Natural killer cell (primary cell): ENCODE measurements around the gene RBMXL3. TPM values are rescaled to one million over a fixed set of nuclear protein-coding genes. Genes with fewer than 3 reads are reported as not detected.
"Not testable (repeated sequence)": the region's sequence is repeated elsewhere in the genome, so short reads cannot be mapped to it uniquely, and the experiment has no call there.

Experiments used
- ATAC-seq, 3 donors: fragments of 150-1000 bp in 2 of 3; fragments of 200-7000 bp in 1 of 3; cut with Tn5 transposase; 1 replicate in 1 of 3; 2 replicates in 2 of 3; pipeline ENCODE4 v1.10.0; 2021; ENCODE audit warnings: mild to moderate bottlenecking in 2 of 3, moderate library complexity in 2 of 3
- DNase-seq, 2 donors: peaks; one replicate each; pipeline versions ENCODE4 v3.0.0 to v3.0.0-alpha.2; 2013 to 2021; ENCODE audit warnings: mixed read lengths in 1 of 2
- H3K27ac ChIP-seq: one replicate; pipeline ENCODE4 v1.5.1; 2013; ENCODE audit warnings: mild to moderate bottlenecking, low read length
- H3K27me3 ChIP-seq: one replicate; pipeline ENCODE4 v1.6.1; 2013; ENCODE audit warnings: low read length; ENCODE audit not compliant: control insufficient read depth, insufficient read depth
- H3K36me3 ChIP-seq: one replicate; pipeline ENCODE4 v1.6.1; 2013; ENCODE audit warnings: low read length; ENCODE audit not compliant: control insufficient read depth, insufficient read depth
- H3K4me1 ChIP-seq: one replicate; pipeline ENCODE4 v1.6.1; 2013; ENCODE audit warnings: low read length; ENCODE audit not compliant: control insufficient read depth, insufficient read depth
- H3K4me3 ChIP-seq: one replicate; pipeline ENCODE4 v1.5.1; 2013; ENCODE audit warnings: low read length
- H3K9me3 ChIP-seq: one replicate; pipeline ENCODE4 v1.6.1; 2013; ENCODE audit warnings: low read length; ENCODE audit not compliant: control insufficient read depth, insufficient read depth
- H3K27ac Mint-ChIP-seq, 2 donors: one replicate each; pipeline ENCODE4 v1.8.0; 2022; ENCODE audit warnings: mild to moderate bottlenecking in 2 of 2, mixed read lengths in 2 of 2, moderate library complexity in 1 of 2
- H3K27me3 Mint-ChIP-seq, 2 donors: one replicate each; pipeline ENCODE4 v1.8.0; 2022; ENCODE audit warnings: low read depth in 2 of 2, mixed read lengths in 2 of 2
- H3K36me3 Mint-ChIP-seq: one replicate; pipeline ENCODE4 v1.8.0; 2022; ENCODE audit warnings: mixed read lengths
- H3K4me1 Mint-ChIP-seq, 2 donors: one replicate each; pipeline ENCODE4 v1.8.0; 2022; ENCODE audit warnings: mixed read lengths in 2 of 2
- H3K4me3 Mint-ChIP-seq: one replicate; pipeline ENCODE4 v1.8.0; 2022; ENCODE audit warnings: mild to moderate bottlenecking, moderate library complexity, mixed read lengths
- H3K9me3 Mint-ChIP-seq, 2 donors: one replicate each; pipeline ENCODE4 v1.8.0; 2022; ENCODE audit warnings: mixed read lengths in 2 of 2
- WGBS: methylation state at CpG from one replicate; pipeline ENCODE4 v1.1.7; 2013; ENCODE audit warnings: missing lambda C conversion rate; ENCODE audit not compliant: insufficient coverage; 5-methylcytosine and 5-hydroxymethylcytosine counted together
- intact Hi-C: fragments of 100-400 bp; cut with micrococcal nuclease; formaldehyde crosslinking; loops from one replicate; pipeline ENCODE4 v1.14.2; 2022
- total RNA-seq, 4 donors: library from RNA; stranded (reverse); fragments of 120-200 nt in 1 of 4; gene quantifications; one replicate each; pipeline versions ENCODE4 v1.2.3 to v1.2.4, GENCODE V29; 2013 to 2022
- TF ChIP-seq, protein P1 (sequence below): fragments of 200-600 bp; IDR thresholded peaks from one replicate; pipeline ENCODE4 v1.8.0; 2022; ENCODE audit warnings: antibody characterized with exemption

The RBMXL3 gene
- total RNA-seq, 3 donors from 2014 or later (not counting 1 experiment from before 2014, with no cell fraction given), result not detected

DNA sequence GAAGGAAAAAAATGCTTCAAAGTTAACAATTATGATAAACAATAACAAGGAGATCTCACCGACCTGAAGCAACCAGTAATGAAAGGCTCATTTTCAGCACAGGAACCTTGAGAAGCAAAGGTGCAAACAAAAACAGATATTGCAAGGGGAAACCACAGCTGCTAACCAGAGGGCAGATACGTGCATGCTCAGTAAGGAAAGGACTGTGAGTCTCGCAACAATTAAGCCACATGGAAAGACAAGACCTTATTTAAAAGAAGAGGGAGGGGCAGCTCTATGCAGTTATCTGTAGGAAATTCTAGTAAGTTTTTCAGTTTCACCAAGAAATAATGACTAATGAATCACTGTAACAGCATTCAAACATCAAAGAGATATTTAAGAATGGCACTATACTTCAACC is 25.4 kb downstream of the RBMXL3 start:
- Mint-ChIP-seq H3K27ac (no peak overlapping the region), H3K4me3 (no peak overlapping the region), H3K27me3 (peaks cover 0 to 19% of the 10 kb centered on the region in 2 donors), H3K9me3 (peaks cover 0 to 2% of the 10 kb centered on the region in 2 donors), H3K4me1 (peaks cover 0 to 6% of the 10 kb centered on the region in 2 donors), H3K36me3 (peaks cover 7% of the 10 kb centered on the region)
- H3K27ac ChIP-seq, result no peak overlapping the region
- H3K36me3 ChIP-seq, result no peaks in the 10 kb centered on the region
- no peaks in the 10 kb centered on the region for H3K4me1 ChIP-seq
- no peak overlapping the region for H3K4me3 ChIP-seq
- 17% methylated on average over 2 of the region's 3 CpGs for WGBS
- ATAC-seq (no peak), DNase-seq (no peak)
- H3K9me3 ChIP-seq, result no peaks in the 10 kb centered on the region
- TF ChIP-seq, protein P1, sequence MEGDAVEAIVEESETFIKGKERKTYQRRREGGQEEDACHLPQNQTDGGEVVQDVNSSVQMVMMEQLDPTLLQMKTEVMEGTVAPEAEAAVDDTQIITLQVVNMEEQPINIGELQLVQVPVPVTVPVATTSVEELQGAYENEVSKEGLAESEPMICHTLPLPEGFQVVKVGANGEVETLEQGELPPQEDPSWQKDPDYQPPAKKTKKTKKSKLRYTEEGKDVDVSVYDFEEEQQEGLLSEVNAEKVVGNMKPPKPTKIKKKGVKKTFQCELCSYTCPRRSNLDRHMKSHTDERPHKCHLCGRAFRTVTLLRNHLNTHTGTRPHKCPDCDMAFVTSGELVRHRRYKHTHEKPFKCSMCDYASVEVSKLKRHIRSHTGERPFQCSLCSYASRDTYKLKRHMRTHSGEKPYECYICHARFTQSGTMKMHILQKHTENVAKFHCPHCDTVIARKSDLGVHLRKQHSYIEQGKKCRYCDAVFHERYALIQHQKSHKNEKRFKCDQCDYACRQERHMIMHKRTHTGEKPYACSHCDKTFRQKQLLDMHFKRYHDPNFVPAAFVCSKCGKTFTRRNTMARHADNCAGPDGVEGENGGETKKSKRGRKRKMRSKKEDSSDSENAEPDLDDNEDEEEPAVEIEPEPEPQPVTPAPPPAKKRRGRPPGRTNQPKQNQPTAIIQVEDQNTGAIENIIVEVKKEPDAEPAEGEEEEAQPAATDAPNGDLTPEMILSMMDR, result no peak
- intact Hi-C loops, result no loop called here
- H3K27me3 ChIP-seq, result no peaks in the 10 kb centered on the region

DNA sequence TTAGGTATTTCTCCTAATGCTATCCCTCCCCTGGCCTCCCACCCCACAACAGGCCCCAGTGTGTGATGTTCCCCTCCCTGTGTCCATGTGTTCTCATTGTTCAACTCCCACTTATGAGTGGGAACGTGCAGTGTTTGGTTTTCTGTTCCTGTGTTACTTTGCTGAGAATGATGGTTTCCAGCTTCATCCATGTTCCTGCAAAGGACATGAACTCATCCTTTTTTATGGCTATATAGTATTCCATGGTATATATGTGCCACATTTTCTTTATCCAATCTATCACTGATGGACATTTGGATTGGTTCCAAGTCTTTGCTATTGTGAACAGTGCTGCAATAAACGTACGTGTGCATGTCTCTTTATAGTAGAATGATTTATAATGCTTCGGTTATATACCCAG is 28.1 kb downstream of the RBMXL3 start:
- DNase-seq, H3K36me3 ChIP-seq, H3K9me3 Mint-ChIP-seq, H3K9me3 ChIP-seq, H3K27me3 ChIP-seq, H3K4me3 Mint-ChIP-seq, H3K36me3 Mint-ChIP-seq, H3K4me1 Mint-ChIP-seq, intact Hi-C loops, H3K27ac ChIP-seq, H3K4me3 ChIP-seq, H3K27ac Mint-ChIP-seq, H3K4me1 ChIP-seq, ATAC-seq: not testable (repeated sequence)
- peaks cover 0 to 31% of the 10 kb centered on the region in 2 donors for H3K27me3 Mint-ChIP-seq
- no CpG with 5 or more reads among the region's 4 CpGs for WGBS

DNA sequence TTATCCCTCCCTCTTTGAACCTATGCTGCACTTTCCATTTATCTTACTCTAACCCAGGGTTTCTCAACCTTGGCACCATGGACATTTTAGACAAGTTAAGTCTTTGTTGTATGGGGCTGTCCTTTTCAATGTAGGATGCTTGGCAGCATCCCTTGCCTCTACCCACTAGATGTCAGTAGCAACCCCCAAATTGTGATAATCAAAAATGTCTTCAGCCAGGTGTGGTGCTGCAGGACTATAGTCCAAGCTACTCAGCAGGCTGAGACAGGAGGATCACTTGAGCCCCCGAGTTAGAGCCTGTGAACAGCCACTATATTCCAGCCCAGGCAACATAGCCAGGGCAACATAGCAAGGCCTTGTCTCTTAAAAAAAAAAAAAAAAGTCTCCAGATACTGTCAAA is 37.7 kb downstream of the RBMXL3 start:
- Histone ChIP-seq H3K27ac (no peak overlapping the region), H3K9me3 (no peaks in the 10 kb centered on the region), H3K36me3 (no peaks in the 10 kb centered on the region), H3K27me3 (no peaks in the 10 kb centered on the region), H3K4me3 (no peak overlapping the region), H3K4me1 (no peaks in the 10 kb centered on the region)
- H3K27ac Mint-ChIP-seq, result no peak overlapping the region
- TF ChIP-seq, protein P1, result no peak
- no peaks in the 10 kb centered on the region for H3K36me3 Mint-ChIP-seq
- ATAC-seq, result no peak
- no peaks in the 10 kb centered on the region for H3K9me3 Mint-ChIP-seq
- peaks cover 10 to 48% of the 10 kb centered on the region in 2 donors for H3K27me3 Mint-ChIP-seq
- intact Hi-C loops, result no loop called here
- H3K4me3 Mint-ChIP-seq, result no peak overlapping the region
- H3K4me1 Mint-ChIP-seq, result no peaks in the 10 kb centered on the region
- no CpG with 5 or more reads among the region's 1 CpG for WGBS
- DNase-seq, result no peak

DNA sequence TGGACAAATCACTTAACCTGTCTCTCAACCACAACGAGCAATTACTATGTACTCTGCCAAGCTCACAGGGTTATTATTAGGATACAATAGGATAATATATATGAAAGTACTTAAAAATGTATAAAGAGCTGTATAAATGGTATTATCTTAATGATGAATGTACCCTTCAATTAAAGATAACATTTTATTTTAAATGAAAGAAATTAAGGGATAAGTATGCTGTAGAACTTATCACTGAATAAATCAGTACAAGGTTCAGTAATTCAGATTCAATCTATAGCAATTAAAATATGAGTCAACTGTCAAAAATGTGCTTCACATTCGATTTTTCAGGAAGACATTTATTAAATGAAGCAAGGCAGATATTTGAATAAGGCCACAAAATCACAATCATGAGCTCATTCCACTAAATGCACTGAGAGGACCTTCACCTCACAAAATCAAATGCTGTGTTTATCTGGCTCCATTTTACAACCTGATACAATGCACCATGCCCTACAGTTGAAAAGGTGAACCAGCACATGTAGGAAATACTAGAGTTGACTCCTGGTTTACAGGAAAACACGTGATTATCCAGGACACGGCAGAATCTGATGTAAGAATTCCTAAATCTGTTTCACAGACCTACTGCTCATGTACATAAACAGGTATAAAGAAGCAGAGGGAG is 40.3 kb downstream of the RBMXL3 start:
- H3K4me3 Mint-ChIP-seq, result no peak overlapping the region
- peaks cover 23 to 54% of the 10 kb centered on the region in 2 donors for H3K27me3 Mint-ChIP-seq
- TF ChIP-seq, protein P1, result no peak
- H3K36me3 ChIP-seq, result no peaks in the 10 kb centered on the region
- no peaks in the 10 kb centered on the region for H3K9me3 Mint-ChIP-seq
- WGBS, result 47% methylated on average over 3 of the region's 4 CpGs
- no peak overlapping the region for H3K27ac Mint-ChIP-seq
- no peaks in the 10 kb centered on the region for H3K4me1 Mint-ChIP-seq
- ATAC-seq (no peak), DNase-seq (no peak)
- H3K36me3 Mint-ChIP-seq, result peaks cover 7% of the 10 kb centered on the region
- no peak overlapping the region for H3K4me3 ChIP-seq
- no peaks in the 10 kb centered on the region for H3K27me3 ChIP-seq
- no peak overlapping the region for H3K27ac ChIP-seq
- H3K4me1 ChIP-seq, result peaks cover 3% of the 10 kb centered on the region
- intact Hi-C loops, result no loop called here
- H3K9me3 ChIP-seq, result no peaks in the 10 kb centered on the region
